Naive B cell (primary cell): Measurements from ENCODE around the gene JAZF1. TPM values are rescaled to one million over a fixed set of nuclear protein-coding genes. Genes with fewer than 3 reads are reported as not detected.
A peak's percentile ranks its signal among the peaks of the same experiment; 100 is the strongest.

Source experiments
- ATAC-seq, 2 donors: fragments of 150-1000 bp; cut with Tn5 transposase; 2 replicates each; pipeline ENCODE4 v1.10.0; 2021; ENCODE audit warnings: low read depth in 2 of 2, mild to moderate bottlenecking in 2 of 2, moderate library complexity in 2 of 2
- DNase-seq: peaks from one replicate; pipeline ENCODE4 v3.0.0; 2022
- H3K27ac Mint-ChIP-seq, 6 donors: one replicate each; pipeline ENCODE4 v1.8.0; 2020 to 2022; ENCODE audit warnings: mild to moderate bottlenecking in 6 of 6, mixed read lengths in 6 of 6, moderate library complexity in 5 of 6, inconsistent platforms in 2 of 6
- H3K27me3 Mint-ChIP-seq, 3 donors: one replicate each; pipeline ENCODE4 v1.8.0; 2021 to 2022; ENCODE audit warnings: mixed read lengths in 3 of 3, mild to moderate bottlenecking in 1 of 3
- H3K36me3 Mint-ChIP-seq, 2 donors: one replicate each; pipeline ENCODE4 v1.8.0; 2020 to 2022; ENCODE audit warnings: mixed read lengths in 2 of 2, inconsistent platforms in 1 of 2, mild to moderate bottlenecking in 1 of 2
- H3K4me1 Mint-ChIP-seq, 3 donors: one replicate each; pipeline ENCODE4 v1.8.0; 2020 to 2022; ENCODE audit warnings: mixed read lengths in 3 of 3, inconsistent platforms in 1 of 3, mild to moderate bottlenecking in 1 of 3, moderate library complexity in 1 of 3
- H3K4me3 Mint-ChIP-seq, 8 donors: one replicate each; pipeline ENCODE4 v1.8.0; 2020 to 2022; ENCODE audit warnings: mild to moderate bottlenecking in 8 of 8, mixed read lengths in 8 of 8, moderate library complexity in 8 of 8, inconsistent platforms in 2 of 8
- H3K9me3 Mint-ChIP-seq, 7 donors: one replicate each; pipeline ENCODE4 v1.8.0; 2020 to 2022; ENCODE audit warnings: mixed read lengths in 7 of 7, mild to moderate bottlenecking in 5 of 7, inconsistent platforms in 2 of 7, moderate library complexity in 1 of 7
- polyA plus RNA-seq, 6 donors: library from polyadenylated mRNA; unstranded; fragments of 300-500 nt; fragmentation: Illumina TruSeq; gene quantifications; one replicate each; pipeline ENCODE4 v1.2.3, GENCODE V29; 2021; ENCODE audit warnings: low read depth in 6 of 6

Gene JAZF1
- polyA plus RNA-seq: 10 to 100 TPM; 25.4 to 37.7 (median 28.3) TPM

DNA sequence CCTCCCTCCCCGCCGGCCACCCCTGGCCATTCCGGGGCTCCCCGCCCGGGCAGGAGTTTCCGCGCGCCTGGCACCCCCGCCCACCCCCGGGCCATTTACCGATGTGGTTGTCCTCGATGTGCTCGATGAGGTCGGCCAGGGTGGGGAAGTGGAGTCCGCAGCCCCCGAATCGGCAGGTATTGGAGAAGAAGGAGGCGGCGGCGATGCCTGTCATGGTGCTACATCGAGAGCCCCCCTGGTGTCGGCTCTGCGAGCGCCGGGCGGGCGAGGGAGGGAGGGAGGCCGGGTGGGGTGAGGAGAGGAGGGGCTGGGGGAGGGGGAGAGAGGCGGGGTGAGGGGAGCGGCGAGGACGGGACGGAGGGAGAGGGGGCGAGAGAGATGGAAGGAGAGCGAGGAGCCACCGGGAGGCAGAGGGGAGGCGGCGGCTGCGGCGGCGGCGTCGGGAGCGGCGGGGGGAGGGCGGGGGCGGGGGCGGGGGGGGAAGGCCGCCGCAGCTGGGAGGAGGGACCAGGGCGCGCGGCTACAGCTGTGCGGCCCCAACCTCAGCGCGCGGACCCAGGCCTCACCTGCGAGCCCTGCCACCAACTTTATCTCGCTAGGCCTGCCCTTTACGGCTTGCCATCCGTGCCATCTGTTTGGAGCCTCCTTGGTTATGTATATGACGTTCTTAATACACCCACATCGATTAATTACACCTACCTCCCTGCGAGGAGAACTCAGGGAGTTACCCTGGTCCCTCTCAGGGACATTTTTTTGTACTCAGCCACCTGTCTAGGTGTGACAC lies at the start of gene JAZF1:
Gene JAZF1 (minus strand): TSS at position 432 of the 784 bp plus-strand sequence.
- ATAC-seq (peak; percentile 50 to 52), DNase-seq (peak; percentile 69)
- no peaks in the 10 kb centered on the region for H3K36me3 Mint-ChIP-seq
- peaks cover 56 to 73% (median 70%) of the 10 kb centered on the region in 3 donors for H3K4me1 Mint-ChIP-seq
- H3K4me3 Mint-ChIP-seq: peak within 1 kb of the TSS; percentile 89 to 95 (median 92)
- no peaks in the 10 kb centered on the region for H3K9me3 Mint-ChIP-seq
- H3K27me3 Mint-ChIP-seq: no peaks in the 10 kb centered on the region
- peak within 1 kb of the TSS; percentile 94 to 99 (median 96) for H3K27ac Mint-ChIP-seq

DNA sequence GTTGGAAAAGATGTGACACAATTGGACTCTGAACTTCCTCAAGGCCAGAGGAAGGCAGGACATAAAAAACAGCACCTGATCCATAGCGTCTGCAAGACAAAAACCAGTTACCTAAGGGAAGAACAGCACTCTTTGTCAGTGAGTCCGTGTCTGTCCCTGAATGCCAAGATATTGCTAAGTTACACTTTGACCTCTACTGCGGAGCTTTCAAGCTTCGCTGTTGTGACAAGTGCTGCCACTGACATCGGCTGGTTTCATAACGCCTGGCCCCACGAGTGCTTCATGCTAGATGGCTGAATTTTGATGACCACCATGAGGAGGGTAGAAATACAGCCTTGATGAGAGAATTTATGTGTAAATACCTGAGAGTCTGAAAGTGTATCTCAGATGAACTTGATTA lies 49.7 kb upstream of the JAZF1 start:
- H3K36me3 Mint-ChIP-seq: no peaks in the 10 kb centered on the region
- no peaks in the 10 kb centered on the region for H3K27me3 Mint-ChIP-seq
- ATAC-seq: no peak
- no peak overlapping the region for H3K27ac Mint-ChIP-seq
- H3K9me3 Mint-ChIP-seq: no peaks in the 10 kb centered on the region
- peaks cover 3 to 8% (median 8%) of the 10 kb centered on the region in 3 donors for H3K4me1 Mint-ChIP-seq
- no peak for DNase-seq
- no peak overlapping the region for H3K4me3 Mint-ChIP-seq

DNA sequence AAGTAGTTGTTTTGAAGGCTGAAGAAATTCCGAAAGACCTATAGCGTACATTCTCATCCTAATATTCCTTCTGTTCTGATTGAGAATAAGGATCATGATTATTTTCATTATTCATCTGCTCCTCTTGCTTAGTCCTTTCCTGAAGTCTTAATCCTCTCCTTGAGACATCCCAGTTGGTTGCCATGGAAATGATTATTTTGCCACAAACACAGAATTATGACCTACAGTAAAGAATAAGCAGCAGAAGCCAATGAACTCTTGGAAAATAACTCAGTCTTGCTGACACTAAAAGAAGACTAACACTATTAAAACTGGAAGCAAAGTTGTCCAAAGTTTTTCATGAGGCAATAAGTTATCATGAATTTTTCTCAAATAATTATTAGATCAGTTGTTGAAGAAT lies 47.8 kb upstream of the JAZF1 start:
- Mint-ChIP-seq H3K4me3 (no peak overlapping the region), H3K27me3 (no peaks in the 10 kb centered on the region), H3K4me1 (no peaks in the 10 kb centered on the region), H3K36me3 (no peaks in the 10 kb centered on the region), H3K9me3 (no peaks in the 10 kb centered on the region), H3K27ac (no peak overlapping the region)
- DNase-seq: no peak
- no peak for ATAC-seq

DNA sequence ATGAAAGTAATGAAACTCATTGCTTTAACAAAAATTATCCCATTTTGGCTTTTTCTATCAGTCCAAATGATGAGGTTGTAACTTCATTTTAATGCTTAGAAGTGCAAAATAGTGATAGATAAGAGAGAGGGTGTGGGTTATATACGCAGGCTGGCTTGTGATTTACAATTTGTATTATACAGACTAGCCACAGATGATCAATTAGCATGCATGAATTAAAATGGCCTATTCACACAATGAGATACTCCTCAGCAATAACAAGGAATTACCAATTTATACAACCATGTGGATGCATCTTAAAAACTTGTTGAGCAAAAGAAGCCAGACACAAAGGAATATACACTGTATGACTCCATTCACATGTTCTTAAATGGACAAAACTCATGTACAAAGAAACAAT lies 45.4 kb upstream of the JAZF1 start:
- H3K36me3 Mint-ChIP-seq: no peaks in the 10 kb centered on the region
- H3K27me3 Mint-ChIP-seq: no peaks in the 10 kb centered on the region
- no peaks in the 10 kb centered on the region for H3K4me1 Mint-ChIP-seq
- no peak overlapping the region for H3K4me3 Mint-ChIP-seq
- H3K9me3 Mint-ChIP-seq: no peaks in the 10 kb centered on the region
- no peak overlapping the region for H3K27ac Mint-ChIP-seq
- DNase-seq: no peak
- ATAC-seq: no peak

DNA sequence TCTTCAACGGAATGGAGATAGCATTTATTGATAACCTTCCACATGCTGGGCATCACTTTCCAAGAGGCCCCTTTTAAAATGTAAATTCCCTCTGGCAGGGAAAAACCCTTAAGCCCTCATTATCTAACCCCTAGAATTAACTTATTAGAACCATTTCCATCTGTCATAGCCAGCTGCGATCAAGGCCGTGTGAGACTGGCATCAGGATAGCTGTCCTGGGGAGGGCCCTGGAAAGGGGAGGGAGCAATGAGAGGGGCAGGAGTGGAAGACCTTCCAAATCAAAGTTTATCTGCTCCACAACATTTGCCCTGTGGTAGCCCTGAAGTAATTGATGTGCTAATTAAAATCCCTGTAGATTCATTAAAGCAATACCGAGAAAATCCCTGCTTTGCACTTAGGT lies 45.0 kb upstream of the JAZF1 start:
- H3K4me1 Mint-ChIP-seq: no peaks in the 10 kb centered on the region
- no peak for DNase-seq
- ATAC-seq: no peak
- H3K27me3 Mint-ChIP-seq: no peaks in the 10 kb centered on the region
- H3K4me3 Mint-ChIP-seq: no peak overlapping the region
- H3K36me3 Mint-ChIP-seq: no peaks in the 10 kb centered on the region
- H3K27ac Mint-ChIP-seq: no peak overlapping the region
- H3K9me3 Mint-ChIP-seq: no peaks in the 10 kb centered on the region

DNA sequence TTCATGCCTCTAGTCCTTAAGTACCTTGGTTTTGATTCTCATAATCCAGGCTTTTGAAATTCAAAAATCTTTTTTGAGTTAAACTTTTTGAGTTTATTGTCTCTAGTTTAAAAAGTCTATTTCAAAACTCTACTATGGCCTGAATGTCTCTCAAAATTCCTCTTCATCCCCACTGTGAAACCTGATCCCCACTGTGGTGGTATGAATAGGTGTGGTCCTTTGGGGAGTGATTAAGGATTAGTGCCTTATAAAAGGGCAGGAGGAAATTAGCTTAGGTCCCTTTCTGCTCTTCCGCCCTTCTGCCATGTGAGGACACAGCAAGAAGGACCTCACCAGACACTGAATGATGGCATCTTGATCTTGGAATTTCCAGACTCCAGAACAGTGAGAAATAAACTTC lies 44.1 kb upstream of the JAZF1 start:
- Mint-ChIP-seq H3K9me3 (no peaks in the 10 kb centered on the region), H3K27ac (peak overlapping the region in 1 of 6 donors; percentile 45), H3K36me3 (no peaks in the 10 kb centered on the region), H3K27me3 (no peaks in the 10 kb centered on the region), H3K4me3 (no peak overlapping the region), H3K4me1 (no peaks in the 10 kb centered on the region)
- no peak for ATAC-seq
- no peak for DNase-seq

DNA sequence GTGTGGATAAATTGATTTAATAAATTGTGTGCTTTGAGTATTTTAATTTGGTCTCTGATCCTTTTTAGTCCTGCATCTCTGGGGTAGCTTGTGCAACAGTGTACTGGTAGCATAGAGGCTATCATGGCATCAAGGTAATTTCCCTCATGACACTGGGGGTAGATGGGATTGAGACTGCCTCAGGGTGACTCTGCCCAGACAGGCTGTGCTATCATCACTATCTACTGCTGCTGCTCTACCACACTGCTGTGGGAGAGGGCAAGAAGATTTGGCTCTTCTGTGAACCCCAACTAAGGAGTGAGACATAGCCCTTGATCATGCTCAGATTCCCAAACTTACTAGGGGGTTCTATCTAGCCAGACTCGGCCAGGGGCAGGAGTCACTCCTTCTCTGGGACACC lies 43.6 kb upstream of the JAZF1 start:
- H3K27ac Mint-ChIP-seq: peak overlapping the region in 1 of 6 donors; percentile 17
- no peaks in the 10 kb centered on the region for H3K9me3 Mint-ChIP-seq
- no peak for ATAC-seq
- H3K4me3 Mint-ChIP-seq: no peak overlapping the region
- H3K4me1 Mint-ChIP-seq: no peaks in the 10 kb centered on the region
- no peaks in the 10 kb centered on the region for H3K27me3 Mint-ChIP-seq
- H3K36me3 Mint-ChIP-seq: no peaks in the 10 kb centered on the region
- DNase-seq: no peak

DNA sequence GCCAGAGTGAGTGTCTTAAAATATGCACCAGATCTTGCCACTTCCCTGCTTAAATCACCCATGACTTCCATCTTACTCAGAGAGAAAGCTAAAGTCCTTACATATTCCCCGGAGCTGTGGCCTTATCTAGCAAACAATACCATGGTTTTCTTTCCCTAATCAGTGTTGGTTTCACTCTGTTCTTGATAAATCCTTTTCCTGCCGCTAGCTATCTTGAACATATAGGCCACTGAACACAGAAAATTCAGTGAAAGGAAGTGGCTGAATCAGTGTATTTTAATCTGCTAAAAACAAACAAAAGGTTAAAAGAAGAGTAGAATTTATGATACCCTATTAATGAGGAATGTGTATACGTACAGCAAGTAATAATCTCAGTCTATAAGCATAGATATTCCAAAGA lies 42.0 kb upstream of the JAZF1 start:
- Mint-ChIP-seq H3K4me3 (no peak overlapping the region), H3K27ac (no peak overlapping the region), H3K4me1 (no peaks in the 10 kb centered on the region), H3K27me3 (no peaks in the 10 kb centered on the region), H3K36me3 (no peaks in the 10 kb centered on the region), H3K9me3 (no peaks in the 10 kb centered on the region)
- ATAC-seq (no peak), DNase-seq (no peak)

DNA sequence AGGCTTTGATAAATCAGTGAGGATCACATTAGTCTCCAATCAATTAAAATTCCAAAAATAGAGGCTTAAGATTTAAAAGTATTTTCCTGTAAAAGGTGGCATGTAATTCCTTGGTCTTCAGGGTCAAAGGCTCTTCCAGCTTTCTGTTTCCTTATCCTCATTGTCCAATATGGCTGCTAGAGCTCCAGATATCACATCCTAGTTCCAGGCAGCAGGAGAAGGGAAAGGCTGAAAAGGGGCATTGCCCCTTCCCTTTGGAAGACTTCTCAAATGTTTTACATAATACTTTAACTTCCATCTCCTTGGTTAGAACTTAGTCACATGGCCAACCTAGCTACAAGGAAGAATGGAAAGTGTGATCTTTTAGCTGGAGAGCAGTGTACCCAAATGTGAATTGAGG lies 39.2 kb upstream of the JAZF1 start:
- H3K27ac Mint-ChIP-seq: no peak overlapping the region
- no peaks in the 10 kb centered on the region for H3K9me3 Mint-ChIP-seq
- H3K27me3 Mint-ChIP-seq: no peaks in the 10 kb centered on the region
- ATAC-seq (no peak), DNase-seq (no peak)
- no peaks in the 10 kb centered on the region for H3K4me1 Mint-ChIP-seq
- H3K4me3 Mint-ChIP-seq: no peak overlapping the region
- H3K36me3 Mint-ChIP-seq: no peaks in the 10 kb centered on the region

DNA sequence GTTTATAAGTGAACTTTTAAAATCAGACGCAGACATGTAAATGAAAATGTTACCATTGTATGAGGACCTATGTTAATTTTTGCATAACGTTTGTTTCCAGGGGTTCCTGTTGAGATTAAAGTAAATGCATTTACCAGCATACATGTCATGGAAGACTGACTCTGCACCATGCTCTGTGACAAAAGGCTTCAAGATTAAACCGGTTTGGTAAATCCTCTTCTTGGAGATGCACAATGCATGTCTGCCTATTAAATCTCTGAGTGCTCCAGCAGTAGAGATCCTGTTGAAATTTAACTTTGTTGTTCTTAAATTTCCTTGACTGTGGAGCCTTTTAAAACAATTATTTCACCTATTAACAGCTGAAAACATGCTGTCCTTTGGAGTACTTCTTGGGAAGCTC lies 36.5 kb upstream of the JAZF1 start:
- Mint-ChIP-seq H3K4me1 (peaks cover 4 to 11% (median 5%) of the 10 kb centered on the region in 3 donors), H3K36me3 (no peaks in the 10 kb centered on the region), H3K4me3 (no peak overlapping the region), H3K27ac (no peak overlapping the region), H3K27me3 (no peaks in the 10 kb centered on the region), H3K9me3 (no peaks in the 10 kb centered on the region)
- no peak for DNase-seq
- ATAC-seq: no peak

DNA sequence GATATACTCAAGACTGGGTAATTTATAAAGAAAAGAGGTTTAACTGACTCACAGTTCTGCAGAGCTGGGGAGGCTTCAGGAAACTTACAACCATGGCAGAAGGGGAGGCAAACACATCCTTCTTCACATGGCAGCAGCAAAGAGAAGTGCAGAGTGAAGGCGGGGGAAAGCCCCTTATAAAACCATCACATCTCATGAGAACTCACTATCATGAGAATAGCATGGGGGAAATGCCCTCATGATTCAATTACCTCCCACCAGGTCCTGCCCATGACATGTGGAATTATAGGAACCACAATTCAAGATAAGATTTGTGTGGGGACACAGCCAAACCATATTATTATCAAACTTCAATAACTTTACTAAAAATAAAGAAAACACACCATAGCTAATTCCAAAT lies 30.4 kb upstream of the JAZF1 start:
- peaks cover 0 to 17% of the 10 kb centered on the region in 2 donors for H3K36me3 Mint-ChIP-seq
- peak in 1 of 2 donors; percentile 18 for ATAC-seq
- peak overlapping the region in 1 of 6 donors; percentile 44 for H3K27ac Mint-ChIP-seq
- H3K9me3 Mint-ChIP-seq: peaks cover 0 to 46% (median 23%) of the 10 kb centered on the region in 7 donors
- DNase-seq: no peak
- H3K27me3 Mint-ChIP-seq: no peaks in the 10 kb centered on the region
- peaks cover 25 to 72% (median 43%) of the 10 kb centered on the region in 3 donors for H3K4me1 Mint-ChIP-seq
- no peak overlapping the region for H3K4me3 Mint-ChIP-seq

DNA sequence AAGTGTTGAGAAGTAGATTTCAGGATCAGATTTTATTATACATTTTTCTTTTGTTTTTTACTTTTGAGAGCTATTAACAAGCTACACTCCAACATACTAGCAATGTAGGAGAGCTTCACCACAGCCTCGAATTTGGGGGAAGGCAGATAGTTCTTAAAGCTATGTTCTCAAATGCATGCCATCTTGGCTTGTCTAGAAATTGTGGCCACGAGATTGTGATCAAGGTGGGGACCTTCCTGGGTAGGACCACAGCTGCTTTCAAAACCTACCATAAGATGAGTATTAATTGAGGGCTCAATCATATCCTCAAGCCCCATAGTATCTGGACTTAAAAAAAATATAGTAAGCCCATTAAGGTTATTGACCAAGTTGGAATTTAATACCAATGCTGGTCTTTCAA lies 27.9 kb upstream of the JAZF1 start:
- Mint-ChIP-seq H3K36me3 (peaks cover 0 to 17% of the 10 kb centered on the region in 2 donors), H3K4me3 (peak overlapping the region in 2 of 8 donors; percentile 12 to 25), H3K27me3 (no peaks in the 10 kb centered on the region), H3K27ac (peak overlapping the region in 3 of 6 donors; percentile 15 to 96 (median 21)), H3K9me3 (peaks cover 0 to 46% (median 23%) of the 10 kb centered on the region in 7 donors), H3K4me1 (peaks cover 32 to 90% (median 59%) of the 10 kb centered on the region in 3 donors)
- ATAC-seq: no peak
- DNase-seq: no peak

DNA sequence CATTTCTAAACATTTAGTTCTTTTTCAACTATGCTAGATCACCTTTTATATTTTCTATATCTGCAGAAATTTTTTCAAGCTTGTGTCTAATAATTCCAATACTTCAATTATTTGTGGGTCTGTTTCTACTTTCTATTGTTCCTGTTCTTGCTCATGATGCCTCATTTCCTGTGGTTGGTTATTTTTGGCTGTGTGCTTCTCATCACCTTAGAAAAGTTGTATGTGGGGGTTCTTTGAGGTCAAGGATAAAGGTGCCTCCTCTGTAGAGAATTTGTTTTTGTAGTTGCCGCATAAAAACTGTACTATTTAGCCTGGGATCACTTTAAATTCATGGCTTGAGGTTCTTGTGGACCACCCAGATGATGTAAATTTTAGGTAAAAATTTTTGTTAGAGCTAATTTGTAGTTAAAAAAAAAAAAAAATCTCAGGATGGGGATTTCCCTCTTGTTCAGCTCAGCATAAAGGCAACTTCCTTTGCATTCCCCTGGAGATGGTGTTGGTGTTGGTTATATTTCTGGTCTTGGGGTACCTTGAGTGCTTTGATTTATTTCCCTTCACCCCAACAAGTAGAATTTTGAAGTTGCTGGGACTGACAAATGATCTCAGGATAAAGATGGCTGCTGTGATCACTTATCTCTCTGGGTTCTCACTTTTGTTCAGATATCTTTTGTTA lies 27.0 kb upstream of the JAZF1 start:
- peak; percentile 64 for DNase-seq

DNA sequence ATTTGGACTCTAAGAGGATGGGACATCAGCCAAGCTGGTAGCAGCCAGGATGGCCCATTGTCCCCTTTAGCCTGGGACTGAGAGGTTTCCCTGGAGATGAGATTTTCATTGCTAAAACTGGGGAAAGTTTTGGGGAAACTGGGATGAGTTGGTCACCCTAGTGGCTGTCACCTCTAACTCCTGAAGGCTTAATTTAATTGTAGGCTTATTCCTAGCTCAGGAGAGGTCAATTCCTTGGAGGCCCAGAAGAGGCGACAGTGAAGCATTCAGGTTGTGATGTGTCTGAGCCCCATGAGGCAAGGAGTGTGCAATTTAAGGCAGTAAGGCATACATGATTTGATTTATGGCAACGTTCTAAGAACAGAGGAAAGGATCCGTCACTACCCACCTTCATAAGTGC lies 24.9 kb upstream of the JAZF1 start:
- DNase-seq (no peak), ATAC-seq (no peak)
- peaks cover 37 to 98% (median 77%) of the 10 kb centered on the region in 3 donors for H3K4me1 Mint-ChIP-seq
- H3K36me3 Mint-ChIP-seq: peaks cover 0 to 17% of the 10 kb centered on the region in 2 donors
- H3K27me3 Mint-ChIP-seq: no peaks in the 10 kb centered on the region
- H3K9me3 Mint-ChIP-seq: peaks cover 0 to 31% (median 22%) of the 10 kb centered on the region in 7 donors
- H3K4me3 Mint-ChIP-seq: peak overlapping the region in 3 of 8 donors; percentile 14 to 64 (median 23)
- peak overlapping the region in 1 of 6 donors; percentile 13 for H3K27ac Mint-ChIP-seq

More for the DNA sequence above, 27.0 kb upstream of the JAZF1 start:
- H3K36me3 Mint-ChIP-seq: peaks cover 0 to 17% of the 10 kb centered on the region in 2 donors
- no peaks in the 10 kb centered on the region for H3K27me3 Mint-ChIP-seq
- ATAC-seq: peak; percentile 84 to 87
- peaks cover 0 to 46% (median 24%) of the 10 kb centered on the region in 7 donors for H3K9me3 Mint-ChIP-seq
- H3K4me1 Mint-ChIP-seq: peaks cover 29 to 95% (median 57%) of the 10 kb centered on the region in 3 donors
- peak overlapping the region; percentile 6 to 80 (median 60) for H3K4me3 Mint-ChIP-seq
- peak overlapping the region; percentile 21 to 96 (median 60) for H3K27ac Mint-ChIP-seq
